ENCODE results near the gene OR2V2.

DNA sequence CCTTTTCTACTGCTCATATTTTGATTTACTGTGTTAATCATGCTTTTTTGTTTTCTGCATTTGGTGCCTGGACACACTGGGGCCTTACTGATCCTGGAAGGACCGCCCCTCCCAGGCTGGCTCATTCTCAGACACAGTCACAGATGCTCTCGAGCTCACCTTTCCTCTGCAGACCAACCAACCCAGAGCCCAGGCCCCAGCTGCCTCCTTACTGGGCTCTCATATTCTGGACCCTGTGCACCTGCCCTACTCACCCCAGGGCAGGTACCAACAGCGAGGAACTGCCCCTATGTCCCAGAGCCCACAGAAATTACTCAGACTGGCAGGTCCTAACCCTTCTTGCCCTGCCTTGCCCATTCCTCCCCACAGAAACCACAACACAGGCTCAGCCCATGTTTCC is 6.6 kb upstream of the OR2V2 start:
- TF ChIP-seq POLR2A (IDR thresholded peaks at IDR 0.05; ENCODE audit: low read depth, low read length) (no peak), POLR2AphosphoS5 (IDR thresholded peaks at IDR 0.05; ENCODE audit: low read depth, low read length) (no peak), TAF1 (IDR thresholded peaks at IDR 0.05; ENCODE audit: borderline replicate concordance, low read depth, low read length) (no peak)
